Stimulated activated naive CD8-positive, alpha-beta T cell treated with anti-CD3 and anti-CD28 coated beads, Interleukin-15, amount 100 ng/mL, for 72 hours (primary cell): ENCODE measurements around the gene ORAI3.

Experiments
- ATAC-seq: fragments of 150-1000 bp; cut with Tn5 transposase; 2 replicates; pipeline ENCODE4 v1.10.0; 2021; ENCODE audit warnings: mild to moderate bottlenecking, moderate library complexity
- DNase-seq, 2 donors: peaks; one replicate each; pipeline ENCODE4 v3.0.0; 2021 to 2022
- H3K27ac Mint-ChIP-seq, 2 donors: one replicate each; pipeline ENCODE4 v1.8.0; 2022; ENCODE audit warnings: mild to moderate bottlenecking in 2 of 2, mixed read lengths in 2 of 2, moderate library complexity in 2 of 2
- H3K27me3 Mint-ChIP-seq: one replicate; pipeline ENCODE4 v1.8.0; 2022; ENCODE audit warnings: mixed read lengths
- H3K4me1 Mint-ChIP-seq: one replicate; pipeline ENCODE4 v1.8.0; 2022; ENCODE audit warnings: mild to moderate bottlenecking, mixed read lengths
- H3K4me3 Mint-ChIP-seq, 2 donors: one replicate each; pipeline ENCODE4 v1.8.0; 2022; ENCODE audit warnings: mild to moderate bottlenecking in 2 of 2, mixed read lengths in 2 of 2, moderate library complexity in 1 of 2
- H3K9me3 Mint-ChIP-seq, 2 donors: one replicate each; pipeline ENCODE4 v1.8.0; 2022; ENCODE audit warnings: mixed read lengths in 2 of 2

Gene ORAI3

DNA sequence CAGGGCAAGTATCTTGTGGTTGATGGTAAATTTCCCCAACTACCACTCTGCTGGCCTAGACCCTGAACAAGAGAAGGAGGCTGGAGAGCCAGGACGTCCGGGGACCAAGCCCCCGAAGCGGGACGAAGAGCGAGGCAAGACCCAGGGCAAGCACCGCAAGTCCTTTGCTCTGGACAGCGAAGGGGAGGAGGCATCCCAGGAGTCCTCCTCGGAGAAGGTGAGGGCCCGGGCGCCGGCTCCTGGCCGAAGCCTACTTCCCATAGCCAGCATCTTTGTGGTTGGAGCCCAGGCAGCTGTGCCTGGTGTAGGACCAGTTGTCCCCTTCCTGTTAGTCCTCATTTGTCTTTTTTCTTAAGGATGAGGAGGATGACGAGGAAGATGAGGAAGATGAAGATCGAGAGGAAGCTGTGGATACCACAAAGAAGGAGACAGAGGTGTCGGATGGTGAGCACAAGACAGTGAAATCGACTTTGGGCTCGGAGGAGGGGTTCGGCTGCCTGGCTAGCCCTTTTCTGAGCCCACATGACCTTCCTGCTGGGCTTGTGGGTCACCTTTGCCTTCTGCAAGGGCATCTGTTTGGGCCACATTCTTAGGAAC is 20.5 kb downstream of the ORAI3 start:
- H3K9me3 Mint-ChIP-seq = no peaks in the 10 kb centered on the region
- no peaks in the 10 kb centered on the region for H3K27me3 Mint-ChIP-seq
- no peak overlapping the region for H3K4me3 Mint-ChIP-seq
- H3K4me1 Mint-ChIP-seq = peaks cover 7% of the 10 kb centered on the region
- ATAC-seq = no peak
- H3K27ac Mint-ChIP-seq = peak overlapping the region in 1 of 2 donors; percentile 38
- DNase-seq = no peak

DNA sequence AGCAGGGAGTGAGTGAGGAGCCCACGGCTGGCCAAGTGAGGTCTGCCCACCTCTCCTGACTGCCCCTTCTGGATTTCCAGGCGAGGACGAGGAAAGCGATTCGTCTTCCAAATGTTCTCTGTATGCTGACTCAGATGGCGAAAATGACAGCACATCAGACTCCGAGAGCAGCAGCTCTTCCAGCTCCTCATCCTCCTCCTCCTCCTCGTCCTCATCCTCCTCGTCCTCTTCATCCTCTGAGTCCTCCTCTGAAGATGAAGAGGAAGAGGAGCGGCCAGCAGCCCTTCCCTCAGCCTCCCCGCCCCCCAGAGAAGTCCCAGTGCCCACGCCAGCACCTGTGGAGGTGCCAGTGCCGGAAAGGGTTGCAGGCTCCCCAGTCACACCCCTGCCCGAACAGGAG is 22.4 kb downstream of the ORAI3 start:
- no peak for ATAC-seq
- no peaks in the 10 kb centered on the region for H3K9me3 Mint-ChIP-seq
- peaks cover 2% of the 10 kb centered on the region for H3K4me1 Mint-ChIP-seq
- H3K27me3 Mint-ChIP-seq = no peaks in the 10 kb centered on the region
- peak overlapping the region in 1 of 2 donors; percentile 54 for H3K27ac Mint-ChIP-seq
- no peak overlapping the region for H3K4me3 Mint-ChIP-seq
- DNase-seq = no peak

DNA sequence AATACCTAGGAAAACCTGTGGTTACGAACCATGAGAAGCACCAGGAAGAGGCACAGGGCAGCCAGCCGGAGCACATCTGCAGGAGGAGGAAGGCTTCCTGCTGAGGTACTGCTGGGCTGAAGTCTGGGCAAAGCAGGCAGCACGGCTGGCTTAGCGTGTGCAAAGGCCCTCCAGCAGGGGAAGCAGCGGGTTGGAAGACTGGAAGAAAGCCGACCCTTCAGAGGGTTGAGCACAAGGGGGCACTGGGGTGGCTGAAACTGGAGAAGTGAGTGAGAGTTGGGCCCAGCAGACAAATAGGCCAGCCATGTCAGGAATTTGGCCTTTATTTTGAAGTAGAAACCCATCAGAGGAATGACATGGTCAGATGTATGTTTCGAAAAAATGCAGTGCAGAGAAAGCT is 24.0 kb downstream of the ORAI3 start:
- H3K4me1 Mint-ChIP-seq = no peaks in the 10 kb centered on the region
- no peak overlapping the region for H3K27ac Mint-ChIP-seq
- H3K9me3 Mint-ChIP-seq = no peaks in the 10 kb centered on the region
- DNase-seq = no peak
- ATAC-seq = no peak
- no peak overlapping the region for H3K4me3 Mint-ChIP-seq
- no peaks in the 10 kb centered on the region for H3K27me3 Mint-ChIP-seq

DNA sequence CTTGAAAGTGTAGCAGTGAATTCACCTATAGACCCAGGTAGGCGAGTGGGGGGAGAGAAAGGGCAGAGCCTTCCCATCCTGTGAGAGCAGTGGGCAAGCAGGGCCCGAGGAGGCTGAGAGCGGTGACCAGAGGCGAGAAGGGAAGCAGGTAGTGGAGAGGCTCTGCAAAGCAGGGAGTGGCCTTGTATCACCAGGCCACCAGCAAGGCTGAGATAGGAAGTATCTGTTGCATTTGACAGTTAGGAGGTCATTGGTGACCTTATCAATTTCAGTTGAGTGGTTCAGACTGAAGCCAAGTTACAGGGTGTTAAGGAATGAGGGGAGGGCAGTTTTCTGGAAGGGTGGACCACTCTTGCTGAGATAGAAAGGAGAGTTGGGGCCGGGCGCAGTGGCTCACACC is 25.5 kb downstream of the ORAI3 start:
- H3K27ac Mint-ChIP-seq = peak overlapping the region; percentile 1 to 49
- no peaks in the 10 kb centered on the region for H3K9me3 Mint-ChIP-seq
- no peaks in the 10 kb centered on the region for H3K27me3 Mint-ChIP-seq
- no peaks in the 10 kb centered on the region for H3K4me1 Mint-ChIP-seq
- DNase-seq = no peak
- H3K4me3 Mint-ChIP-seq = no peak overlapping the region
- ATAC-seq = no peak

DNA sequence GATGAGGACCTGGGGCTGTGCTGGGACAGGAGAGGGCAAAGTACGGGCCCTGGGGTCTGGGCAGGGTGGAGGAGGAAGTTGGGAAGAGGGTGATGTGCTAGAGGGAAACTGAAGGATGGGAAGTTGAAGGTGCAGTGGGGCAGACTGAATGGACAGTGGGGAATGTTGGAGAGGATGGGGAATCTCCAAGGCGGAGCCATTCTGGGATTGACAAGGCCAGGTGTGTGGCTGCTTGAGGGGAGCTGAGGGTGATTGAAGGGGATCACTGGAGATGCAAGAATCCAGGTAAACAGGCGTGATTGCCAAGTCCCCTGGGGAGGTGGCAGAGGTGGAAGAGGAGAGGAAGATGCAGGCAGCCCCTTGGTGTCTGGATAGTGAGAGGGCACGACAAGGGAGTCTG is 27.6 kb downstream of the ORAI3 start:
- H3K27ac Mint-ChIP-seq = peak overlapping the region in 1 of 2 donors; percentile 81
- no peak overlapping the region for H3K4me3 Mint-ChIP-seq
- no peak for DNase-seq
- no peaks in the 10 kb centered on the region for H3K9me3 Mint-ChIP-seq
- H3K4me1 Mint-ChIP-seq = no peaks in the 10 kb centered on the region
- no peak for ATAC-seq
- H3K27me3 Mint-ChIP-seq = no peaks in the 10 kb centered on the region

DNA sequence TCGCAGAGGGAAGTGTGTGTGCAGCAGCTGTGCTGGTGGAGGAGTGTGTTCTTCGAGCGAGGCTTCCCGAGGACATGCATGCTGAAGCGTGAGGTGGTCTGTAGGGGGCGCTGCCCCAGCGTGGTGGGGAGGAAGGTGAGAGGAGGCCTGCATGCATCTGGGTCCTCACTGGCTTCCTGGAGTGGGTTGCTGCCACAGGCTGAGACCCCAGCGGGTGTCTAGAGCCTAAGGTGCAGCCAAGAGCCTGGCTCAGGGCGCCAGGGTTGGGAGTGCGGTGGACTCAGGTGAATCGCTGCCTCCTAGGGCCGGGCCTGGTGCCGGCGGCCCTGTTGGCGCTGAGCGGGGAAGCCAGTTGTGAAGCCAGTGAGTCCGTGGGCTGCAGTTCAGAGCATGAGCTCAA is 28.6 kb downstream of the ORAI3 start:
- peak; percentile 36 for ATAC-seq
- no peaks in the 10 kb centered on the region for H3K9me3 Mint-ChIP-seq
- H3K4me1 Mint-ChIP-seq = no peaks in the 10 kb centered on the region
- peak overlapping the region in 1 of 2 donors; percentile 38 for H3K27ac Mint-ChIP-seq
- H3K4me3 Mint-ChIP-seq = no peak overlapping the region
- H3K27me3 Mint-ChIP-seq = no peaks in the 10 kb centered on the region
- no peak for DNase-seq

DNA sequence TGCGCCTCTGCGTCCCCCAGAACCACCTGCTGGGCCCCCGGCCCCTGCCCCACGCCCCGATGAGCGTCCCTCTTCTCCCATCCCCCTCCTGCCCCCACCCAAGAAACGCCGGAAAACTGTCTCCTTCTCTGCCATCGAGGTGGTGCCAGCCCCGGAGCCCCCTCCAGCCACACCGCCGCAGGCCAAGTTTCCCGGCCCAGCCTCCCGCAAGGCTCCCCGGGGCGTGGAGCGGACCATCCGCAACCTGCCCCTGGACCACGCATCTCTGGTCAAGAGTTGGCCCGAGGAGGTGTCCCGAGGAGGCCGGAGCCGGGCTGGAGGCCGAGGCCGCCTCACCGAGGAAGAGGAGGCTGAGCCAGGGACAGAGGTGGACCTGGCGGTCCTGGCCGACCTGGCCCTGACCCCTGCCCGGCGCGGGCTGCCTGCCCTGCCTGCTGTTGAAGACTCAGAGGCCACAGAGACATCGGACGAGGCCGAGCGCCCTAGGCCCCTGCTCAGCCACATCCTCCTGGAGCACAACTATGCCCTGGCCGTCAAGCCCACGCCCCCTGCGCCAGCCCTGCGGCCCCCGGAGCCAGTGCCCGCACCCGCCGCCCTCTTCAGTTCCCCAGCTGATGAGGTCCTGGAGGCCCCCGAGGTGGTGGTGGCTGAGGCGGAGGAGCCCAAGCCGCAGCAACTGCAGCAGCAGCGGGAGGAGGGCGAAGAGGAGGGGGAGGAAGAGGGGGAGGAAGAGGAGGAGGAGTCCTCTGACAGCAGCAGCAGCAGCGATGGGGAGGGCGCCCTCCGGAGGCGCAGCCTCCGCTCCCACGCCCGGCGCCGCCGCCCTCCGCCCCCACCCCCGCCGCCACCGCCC is 30.5 kb downstream of the ORAI3 start:
- Mint-ChIP-seq H3K27ac (no peak overlapping the region), H3K4me1 (peaks cover 12% of the 10 kb centered on the region), H3K4me3 (no peak overlapping the region), H3K27me3 (no peaks in the 10 kb centered on the region), H3K9me3 (no peaks in the 10 kb centered on the region)
- DNase-seq = no peak
- ATAC-seq = no peak

DNA sequence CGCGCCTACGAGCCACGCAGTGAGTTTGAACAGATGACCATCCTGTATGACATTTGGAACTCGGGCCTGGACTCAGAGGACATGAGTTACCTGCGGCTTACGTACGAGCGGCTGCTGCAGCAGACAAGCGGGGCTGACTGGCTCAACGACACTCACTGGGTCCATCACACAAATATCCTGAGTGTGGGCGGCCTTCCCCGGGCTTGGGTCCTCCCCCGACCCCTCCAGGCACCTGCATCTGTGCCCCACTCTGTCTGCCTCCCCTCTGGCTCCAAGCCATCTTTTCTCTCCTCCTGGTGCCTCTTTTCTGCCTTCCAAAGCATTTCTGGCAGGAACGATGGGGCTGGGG is 31.1 kb downstream of the ORAI3 start:
- H3K27ac Mint-ChIP-seq = no peak overlapping the region
- H3K4me1 Mint-ChIP-seq = peaks cover 18% of the 10 kb centered on the region
- DNase-seq (no peak), ATAC-seq (no peak)
- no peaks in the 10 kb centered on the region for H3K9me3 Mint-ChIP-seq
- no peak overlapping the region for H3K4me3 Mint-ChIP-seq
- H3K27me3 Mint-ChIP-seq = no peaks in the 10 kb centered on the region

DNA sequence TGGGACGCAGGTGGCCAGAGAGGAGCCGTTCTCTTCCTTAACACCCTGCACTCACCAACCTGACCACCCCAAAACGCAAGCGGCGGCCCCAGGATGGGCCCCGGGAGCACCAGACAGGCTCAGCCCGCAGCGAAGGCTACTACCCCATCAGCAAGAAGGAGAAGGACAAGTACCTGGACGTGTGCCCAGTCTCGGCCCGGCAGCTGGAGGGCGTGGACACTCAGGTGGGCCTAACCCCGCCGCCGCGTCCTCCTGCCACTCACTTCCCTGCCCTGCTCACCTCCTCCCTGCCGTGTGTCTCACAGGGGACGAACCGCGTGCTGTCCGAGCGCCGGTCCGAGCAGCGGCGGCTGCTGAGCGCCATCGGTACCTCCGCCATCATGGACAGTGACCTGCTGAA is 31.6 kb downstream of the ORAI3 start:
- DNase-seq (no peak), ATAC-seq (no peak)
- Mint-ChIP-seq H3K27ac (no peak overlapping the region), H3K27me3 (no peaks in the 10 kb centered on the region), H3K4me3 (no peak overlapping the region), H3K4me1 (peaks cover 23% of the 10 kb centered on the region), H3K9me3 (no peaks in the 10 kb centered on the region)

DNA sequence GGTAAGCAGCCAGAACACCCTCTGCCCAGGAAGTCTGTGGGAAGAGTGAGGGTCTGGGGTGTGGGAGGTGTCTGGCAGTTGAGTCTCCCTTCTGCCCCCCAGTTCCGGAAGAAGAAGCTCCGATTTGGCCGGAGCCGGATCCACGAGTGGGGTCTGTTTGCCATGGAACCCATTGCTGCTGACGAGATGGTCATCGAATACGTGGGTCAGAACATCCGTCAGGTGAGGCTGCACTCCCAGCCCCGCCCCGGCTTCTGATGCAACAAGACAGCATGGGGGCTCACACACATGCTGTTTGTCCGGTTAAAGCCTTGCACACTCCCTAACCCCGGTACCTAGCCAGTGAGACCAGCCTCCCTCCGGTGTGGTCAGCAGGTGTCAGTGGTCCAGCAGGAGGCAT is 32.1 kb downstream of the ORAI3 start:
- Mint-ChIP-seq H3K27ac (peak overlapping the region in 1 of 2 donors; percentile 85), H3K27me3 (no peaks in the 10 kb centered on the region), H3K9me3 (no peaks in the 10 kb centered on the region), H3K4me3 (no peak overlapping the region), H3K4me1 (peaks cover 24% of the 10 kb centered on the region)
- ATAC-seq = no peak
- no peak for DNase-seq

GRCh38 chr16:30982548-30983288 is 33.9 kb downstream of the ORAI3 start:
- H3K4me1 Mint-ChIP-seq = peaks cover 24% of the 10 kb centered on the region
- no peak overlapping the region for H3K4me3 Mint-ChIP-seq
- no peaks in the 10 kb centered on the region for H3K9me3 Mint-ChIP-seq
- H3K27me3 Mint-ChIP-seq = no peaks in the 10 kb centered on the region
- no peak for DNase-seq
- ATAC-seq = no peak
- H3K27ac Mint-ChIP-seq = peak overlapping the region in 1 of 2 donors; percentile 95

- Mint-ChIP-seq H3K4me1 (peaks cover 24% of the 10 kb centered on the region), H3K27me3 (no peaks in the 10 kb centered on the region), H3K9me3 (no peaks in the 10 kb centered on the region), H3K27ac (no peak overlapping the region), H3K4me3 (no peak overlapping the region)
- DNase-seq (no peak), ATAC-seq (no peak)
Measured at GRCh38 chr16:30983289-30983889, 34.5 kb downstream of the ORAI3 start.

GRCh38 chr16:30983898-30984610 is 35.2 kb downstream of the ORAI3 start:
- H3K27me3 Mint-ChIP-seq = no peaks in the 10 kb centered on the region
- no peaks in the 10 kb centered on the region for H3K9me3 Mint-ChIP-seq
- ATAC-seq = no peak
- no peak overlapping the region for H3K4me3 Mint-ChIP-seq
- peaks cover 24% of the 10 kb centered on the region for H3K4me1 Mint-ChIP-seq
- no peak for DNase-seq
- no peak overlapping the region for H3K27ac Mint-ChIP-seq

DNA sequence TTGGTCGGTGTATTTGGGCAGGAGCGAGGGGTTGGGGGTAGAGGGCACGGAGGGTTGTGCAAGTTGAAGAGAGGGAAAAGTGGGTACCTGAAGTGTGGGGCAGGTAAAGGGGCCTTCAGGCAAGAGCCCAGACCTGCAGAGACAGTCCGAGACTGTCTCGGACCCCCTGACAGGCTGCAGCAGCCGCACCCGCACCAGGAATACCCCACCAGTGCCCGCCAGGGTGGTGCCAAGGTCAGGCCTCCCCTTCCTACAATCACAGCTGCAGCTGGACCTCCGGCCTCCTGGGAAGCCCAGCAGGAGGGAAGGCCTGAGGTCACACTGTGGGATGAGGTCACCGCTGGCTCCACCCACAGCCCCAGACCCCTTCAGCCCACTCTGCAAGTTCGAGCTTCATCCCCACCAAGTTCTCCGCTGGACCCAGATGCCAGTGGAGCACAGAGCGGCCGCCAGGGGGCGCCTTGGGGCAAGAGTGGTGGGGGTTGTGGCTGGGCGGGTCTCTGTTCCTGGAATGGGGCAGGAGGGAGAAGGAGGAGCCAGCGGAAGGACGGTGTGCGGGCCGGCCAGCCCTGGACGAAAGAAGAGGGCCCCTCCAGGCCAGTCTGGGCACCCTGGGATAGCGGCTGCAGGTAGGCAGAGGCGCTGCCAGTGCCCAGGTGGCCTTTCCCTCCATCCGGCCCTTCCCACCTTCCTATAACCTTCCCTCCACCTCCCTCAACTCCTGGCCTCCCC is 36.0 kb downstream of the ORAI3 start, which contains the start of gene HSD3B7:
Gene HSD3B7, plus strand, starts transcription at position 539 of the 732 bp plus-strand sequence. CDS start 452 bp downstream, outside the sequence.
- Mint-ChIP-seq H3K27me3 (no peaks in the 10 kb centered on the region), H3K4me1 (peaks cover 24% of the 10 kb centered on the region), H3K4me3 (peak within 1 kb of the TSS in 1 of 2 donors; percentile 48), H3K27ac (no peak within 1 kb of the TSS), H3K9me3 (no peaks in the 10 kb centered on the region)
- ATAC-seq (peak; percentile 76), DNase-seq (peak; percentile 78)
